SU-DHL-6 (cell line): ENCODE measurements around the gene TGM3.

Experiments
- CTCF ChIP-seq: fragments of 200-600 bp; sonication (generic); IDR thresholded peaks from one replicate; pipeline ENCODE4 v1.5.1; 2017; ENCODE audit warnings: antibody characterized with exemption, mild to moderate bottlenecking, low read length, moderate library complexity; ENCODE audit not compliant: insufficient read depth, poor library complexity, severe bottlenecking
- EZH2phosphoT487 ChIP-seq: fragments of 200-600 bp; sonication (generic), shearing (Covaris generic); conservative IDR thresholded peaks from 2 replicates; pipeline ENCODE4 v1.6.1; 2018; ENCODE audit warnings: mild to moderate bottlenecking, antibody characterized with exemption, low read length, moderate library complexity, mixed read lengths

- TF ChIP-seq CTCF (no peak), EZH2phosphoT487 (no peak)
Measured at GRCh38 chr20:2380601-2381000, 84.8 kb downstream of the TGM3 start, which contains the start of gene TGM6.
